Progenitor cell of endocrine pancreas (in vitro differentiated cells): ENCODE results near the gene CPNE2. TPM values are rescaled to one million over a fixed set of nuclear protein-coding genes. Genes with fewer than 3 reads are reported as not detected.

ENCODE experiments used
- DNase-seq: peaks from one replicate; pipeline ENCODE4 v3.0.0; 2021; ENCODE audit warnings: low spot score; ENCODE audit not compliant: unreplicated experiment
- H3K27ac Mint-ChIP-seq: 2 replicates; pipeline ENCODE4 v1.8.0; 2021; ENCODE audit warnings: mild to moderate bottlenecking, moderate library complexity, mixed read lengths
- H3K27me3 Mint-ChIP-seq: 2 replicates; pipeline ENCODE4 v1.8.0; 2021; ENCODE audit warnings: mixed read lengths
- H3K36me3 Mint-ChIP-seq: 2 replicates; pipeline ENCODE4 v1.8.0; 2022; ENCODE audit warnings: mixed read lengths; ENCODE audit not compliant: insufficient read depth
- H3K4me1 Mint-ChIP-seq: 2 replicates; pipeline ENCODE4 v1.8.0; 2021; ENCODE audit warnings: low read depth, mixed read lengths
- H3K4me3 Mint-ChIP-seq: 2 replicates; pipeline ENCODE4 v1.8.0; 2021; ENCODE audit warnings: low read depth, mild to moderate bottlenecking, moderate library complexity, mixed read lengths
- H3K9me3 Mint-ChIP-seq: 2 replicates; pipeline ENCODE4 v1.8.0; 2021; ENCODE audit warnings: low read depth, mixed read lengths
- total RNA-seq: library from RNA; stranded (reverse); gene quantifications from 2 replicates; pipeline ENCODE4 v1.2.1, GENCODE V29; 2021
- TF ChIP-seq, protein P1 (sequence below): fragments of 200-600 bp; sonication (generic); IDR thresholded peaks from one replicate; pipeline ENCODE4 v1.5.0; 2021; ENCODE audit warnings: antibody characterized with exemption, mild to moderate bottlenecking; ENCODE audit not compliant: unreplicated experiment

CPNE2 gene
- total RNA-seq, 1 donor from 2014 or later = 6.7 TPM

DNA sequence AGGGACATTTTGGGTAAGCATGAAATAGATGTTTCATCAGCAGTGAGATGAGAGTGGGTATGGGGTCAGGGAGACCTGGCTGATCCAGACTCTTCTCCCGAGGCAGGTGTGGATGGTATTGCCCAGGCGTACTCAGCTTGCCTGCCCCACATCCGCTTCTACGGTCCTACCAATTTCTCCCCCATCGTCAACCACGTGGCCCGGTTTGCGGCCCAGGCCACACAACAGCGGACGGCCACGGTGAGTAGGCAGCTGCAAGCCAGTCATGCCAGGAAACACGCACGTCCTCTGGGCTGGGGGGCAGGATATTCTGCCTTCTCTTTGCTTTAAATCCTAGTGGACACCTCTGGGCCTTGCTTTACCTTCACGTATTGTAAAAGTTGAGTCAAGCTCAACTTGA is 44.7 kb downstream of the CPNE2 start:
- TF ChIP-seq, protein P1, sequence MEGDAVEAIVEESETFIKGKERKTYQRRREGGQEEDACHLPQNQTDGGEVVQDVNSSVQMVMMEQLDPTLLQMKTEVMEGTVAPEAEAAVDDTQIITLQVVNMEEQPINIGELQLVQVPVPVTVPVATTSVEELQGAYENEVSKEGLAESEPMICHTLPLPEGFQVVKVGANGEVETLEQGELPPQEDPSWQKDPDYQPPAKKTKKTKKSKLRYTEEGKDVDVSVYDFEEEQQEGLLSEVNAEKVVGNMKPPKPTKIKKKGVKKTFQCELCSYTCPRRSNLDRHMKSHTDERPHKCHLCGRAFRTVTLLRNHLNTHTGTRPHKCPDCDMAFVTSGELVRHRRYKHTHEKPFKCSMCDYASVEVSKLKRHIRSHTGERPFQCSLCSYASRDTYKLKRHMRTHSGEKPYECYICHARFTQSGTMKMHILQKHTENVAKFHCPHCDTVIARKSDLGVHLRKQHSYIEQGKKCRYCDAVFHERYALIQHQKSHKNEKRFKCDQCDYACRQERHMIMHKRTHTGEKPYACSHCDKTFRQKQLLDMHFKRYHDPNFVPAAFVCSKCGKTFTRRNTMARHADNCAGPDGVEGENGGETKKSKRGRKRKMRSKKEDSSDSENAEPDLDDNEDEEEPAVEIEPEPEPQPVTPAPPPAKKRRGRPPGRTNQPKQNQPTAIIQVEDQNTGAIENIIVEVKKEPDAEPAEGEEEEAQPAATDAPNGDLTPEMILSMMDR = no peak
- Mint-ChIP-seq H3K4me3 (no peak overlapping the region), H3K36me3 (no peaks in the 10 kb centered on the region), H3K27ac (no peak overlapping the region), H3K4me1 (peaks cover 5% of the 10 kb centered on the region), H3K9me3 (no peaks in the 10 kb centered on the region), H3K27me3 (peaks cover 20% of the 10 kb centered on the region)
- no peak for DNase-seq

DNA sequence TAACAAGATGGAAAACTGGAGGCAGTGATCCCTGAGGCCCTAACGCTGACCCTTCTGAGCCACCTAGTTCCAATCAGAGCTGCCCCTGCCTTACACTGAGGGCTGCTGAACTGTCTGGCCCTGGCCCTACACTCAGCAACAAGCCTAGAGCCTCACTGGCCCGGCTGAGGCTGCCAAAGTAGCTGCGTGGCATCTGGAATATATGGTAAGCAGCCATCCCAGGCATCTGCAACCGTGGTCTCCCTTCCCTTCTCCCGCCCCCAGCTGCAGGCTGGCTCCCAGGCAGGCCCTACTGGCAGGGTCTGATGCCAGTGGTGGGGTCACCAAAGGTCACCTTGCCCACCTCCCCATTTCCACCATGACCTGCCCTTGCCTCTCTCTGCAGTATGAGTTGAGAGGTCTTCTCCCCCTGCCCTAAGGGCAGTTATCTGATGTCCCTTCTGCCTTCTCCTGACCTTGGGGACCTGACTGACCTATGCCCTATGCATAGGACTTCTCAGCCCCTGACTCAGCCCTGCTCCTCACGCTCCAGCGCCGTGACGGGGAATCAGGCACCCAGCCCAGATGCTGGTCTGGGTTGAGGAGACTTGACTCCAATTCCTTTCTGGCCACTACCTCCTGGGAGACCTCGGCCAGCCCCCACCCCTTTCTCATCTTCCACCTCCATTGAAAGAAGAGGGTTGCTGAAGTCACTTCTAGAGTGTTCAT is 45.3 kb downstream of the CPNE2 start:
- no peak overlapping the region for H3K27ac Mint-ChIP-seq
- H3K27me3 Mint-ChIP-seq = peaks cover 20% of the 10 kb centered on the region
- no peaks in the 10 kb centered on the region for H3K9me3 Mint-ChIP-seq
- no peak overlapping the region for H3K4me3 Mint-ChIP-seq
- peaks cover under 1% of the 10 kb centered on the region for H3K4me1 Mint-ChIP-seq
- TF ChIP-seq, protein P1 = no peak
- no peak for DNase-seq
- H3K36me3 Mint-ChIP-seq = no peaks in the 10 kb centered on the region

DNA sequence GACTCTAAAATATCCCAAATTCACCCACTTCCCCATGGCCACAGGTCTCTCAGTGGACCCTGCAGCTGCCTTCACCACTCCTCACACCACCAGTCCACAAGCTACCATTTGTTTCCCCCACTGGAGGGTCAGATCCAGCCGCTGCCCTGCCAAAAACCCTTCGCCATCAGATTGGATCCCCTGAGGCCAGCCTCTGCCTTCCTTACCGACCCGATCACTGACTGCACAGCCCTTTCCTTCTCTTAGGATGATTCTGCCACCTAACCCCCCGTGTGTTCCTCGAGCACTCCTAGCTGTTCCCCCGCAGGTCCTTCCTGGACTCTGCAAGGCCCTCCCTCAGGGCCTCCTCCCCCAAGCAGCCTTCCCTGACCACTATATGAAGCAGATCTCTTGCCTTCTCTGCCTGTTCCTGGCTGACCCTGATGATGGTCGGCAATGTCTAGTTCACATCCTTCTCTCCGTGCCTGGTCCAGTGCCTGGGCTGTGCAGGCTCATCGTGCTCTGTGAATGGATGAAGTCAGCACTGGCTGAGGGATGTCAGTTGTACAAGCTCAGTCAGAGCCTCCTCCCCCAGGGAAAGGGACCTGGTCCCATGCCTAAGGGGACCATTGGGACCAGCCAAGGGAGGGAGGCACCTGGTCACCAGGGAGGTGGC is 46.0 kb downstream of the CPNE2 start:
- no peaks in the 10 kb centered on the region for H3K4me1 Mint-ChIP-seq
- H3K27me3 Mint-ChIP-seq = peaks cover 20% of the 10 kb centered on the region
- no peak for DNase-seq
- no peak overlapping the region for H3K27ac Mint-ChIP-seq
- no peaks in the 10 kb centered on the region for H3K9me3 Mint-ChIP-seq
- no peak overlapping the region for H3K4me3 Mint-ChIP-seq
- H3K36me3 Mint-ChIP-seq = no peaks in the 10 kb centered on the region
- TF ChIP-seq, protein P1 = no peak

DNA sequence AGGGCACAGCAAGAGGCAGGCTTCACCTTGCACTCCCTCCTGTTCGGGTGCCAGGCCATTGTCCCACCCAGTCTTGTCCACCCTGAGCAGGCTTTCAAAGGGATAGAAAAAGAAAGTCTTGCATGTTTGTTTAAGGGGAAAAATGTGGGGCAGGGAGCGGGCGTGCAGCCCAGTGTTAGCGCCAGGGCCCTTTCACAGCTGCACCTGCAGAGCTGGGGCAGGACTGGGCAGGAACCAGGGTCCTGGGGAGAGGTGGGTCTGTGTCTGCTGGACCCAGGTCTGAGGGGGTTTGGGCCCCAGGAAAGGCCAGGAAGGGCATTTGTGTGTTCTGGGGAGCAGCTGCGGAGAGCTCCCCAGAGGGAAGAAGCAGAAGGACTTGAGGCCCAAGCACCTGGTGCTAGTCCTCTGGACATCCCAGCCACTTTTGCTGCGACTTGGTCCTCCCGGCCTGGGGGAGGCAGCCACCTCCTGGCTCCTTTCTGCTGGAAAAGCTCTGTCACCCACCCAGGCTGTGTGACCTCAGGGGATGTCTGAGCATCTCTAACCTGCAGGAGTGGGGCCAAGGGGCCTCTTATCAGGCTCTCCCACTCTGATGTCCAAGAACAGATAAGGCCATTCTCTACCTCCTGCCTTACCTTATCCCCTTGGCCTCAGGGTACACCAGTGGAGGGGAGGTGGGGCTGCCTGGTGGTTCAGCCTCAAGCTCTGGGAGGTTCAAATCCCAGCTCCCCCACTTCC is 48.7 kb downstream of the CPNE2 start:
- no peak overlapping the region for H3K27ac Mint-ChIP-seq
- H3K4me3 Mint-ChIP-seq = no peak overlapping the region
- H3K4me1 Mint-ChIP-seq = peaks cover 3% of the 10 kb centered on the region
- no peaks in the 10 kb centered on the region for H3K9me3 Mint-ChIP-seq
- H3K27me3 Mint-ChIP-seq = peaks cover 20% of the 10 kb centered on the region
- TF ChIP-seq, protein P1 = no peak
- DNase-seq = no peak
- H3K36me3 Mint-ChIP-seq = no peaks in the 10 kb centered on the region

DNA sequence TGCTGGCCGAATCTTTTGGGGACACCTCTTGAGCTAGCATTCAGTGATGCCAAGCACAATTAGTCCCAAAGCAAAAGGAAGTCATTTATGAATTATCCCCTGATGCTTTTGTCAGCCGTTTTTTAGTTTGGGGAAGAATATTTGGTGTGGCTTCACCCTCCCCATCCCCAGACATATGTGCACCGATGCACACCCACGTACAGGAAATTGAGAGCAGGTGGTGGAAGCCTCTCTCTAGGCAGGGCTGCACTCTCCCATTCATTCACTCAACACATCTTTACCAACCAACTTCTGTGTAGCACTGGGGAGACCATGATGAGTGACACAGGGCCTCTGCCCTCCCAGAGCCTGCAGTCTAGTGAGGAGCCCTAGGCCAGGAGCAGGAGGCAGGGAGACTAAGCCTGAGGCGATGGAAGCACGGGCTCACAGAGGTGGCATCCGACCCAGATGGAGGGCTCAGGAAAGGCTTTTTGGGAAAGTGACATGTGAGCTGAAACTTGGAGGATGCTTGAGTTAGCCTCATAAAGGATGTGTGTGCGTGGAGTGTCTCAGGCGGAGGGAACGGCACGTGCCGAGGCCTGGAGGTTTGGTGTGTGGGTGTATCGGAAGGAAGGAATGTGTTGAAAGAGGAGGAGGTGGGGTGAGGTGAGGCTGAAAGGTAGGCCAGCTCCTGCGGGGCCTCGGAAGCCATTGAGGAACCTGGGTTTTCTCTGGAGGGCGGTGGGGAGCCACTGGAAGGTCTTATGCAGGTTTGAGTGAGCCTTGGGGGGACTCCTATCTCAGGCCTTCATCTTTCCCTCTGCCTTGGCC is 49.6 kb downstream of the CPNE2 start:
- DNase-seq = no peak
- H3K27me3 Mint-ChIP-seq = peaks cover 20% of the 10 kb centered on the region
- H3K9me3 Mint-ChIP-seq = no peaks in the 10 kb centered on the region
- H3K36me3 Mint-ChIP-seq = no peaks in the 10 kb centered on the region
- peaks cover 3% of the 10 kb centered on the region for H3K4me1 Mint-ChIP-seq
- H3K27ac Mint-ChIP-seq = no peak overlapping the region
- H3K4me3 Mint-ChIP-seq = no peak overlapping the region
- TF ChIP-seq, protein P1 = no peak
